Esophagus muscularis mucosa (tissue), 4 donors: ENCODE results near the gene TNNT1. TPM values are rescaled to one million over a fixed set of nuclear protein-coding genes. Genes with fewer than 3 reads are reported as not detected.
A peak's percentile ranks its signal among the peaks of the same experiment; 100 is the strongest.

ENCODE experiments used
- DNase-seq: peaks from one replicate; pipeline ENCODE4 v3.0.0-alpha.2; 2017; ENCODE audit errors: extremely low spot score
- H3K27ac ChIP-seq, 4 donors: fragments of 200-600 bp; sonication (generic); replicated peaks in 1 of 4; 1 replicate in 3 of 4; 2 replicates in 1 of 4; pipeline ENCODE4 v1.5.1; 2016 to 2019; ENCODE audit warnings: mild to moderate bottlenecking in 1 of 4
- H3K27me3 ChIP-seq, 4 donors: fragments of 200-600 bp; sonication (generic); one replicate each; pipeline versions ENCODE4 v1.5.1 to v1.6.0; 2016 to 2019
- H3K36me3 ChIP-seq, 4 donors: fragments of 200-600 bp; sonication (generic); one replicate each; pipeline ENCODE4 v1.5.1; 2016 to 2019
- H3K4me1 ChIP-seq, 4 donors: fragments of 200-600 bp; sonication (generic); one replicate each; pipeline ENCODE4 v1.5.1; 2016 to 2019
- H3K4me3 ChIP-seq, 4 donors: fragments of 200-600 bp; sonication (generic); 1 replicate in 2 of 4; 2 replicates in 2 of 4; pipeline ENCODE4 v1.5.1; 2016 to 2019; ENCODE audit warnings: mild to moderate bottlenecking in 4 of 4, moderate library complexity in 1 of 4
- H3K9me3 ChIP-seq, 4 donors: fragments of 200-600 bp; sonication (generic); 1 replicate in 3 of 4; 2 replicates in 1 of 4; pipeline ENCODE4 v1.5.1; 2016 to 2019
- CTCF ChIP-seq, 3 experiments: fragments of 200-600 bp in 2 of 3; fragments of 450-650 bp in 1 of 3; sonication (generic) in 2 of 3; IDR thresholded peaks; one replicate each; pipeline ENCODE4 v1.5.1; 2017 to 2019; ENCODE audit warnings: antibody characterized with exemption in 3 of 3, mild to moderate bottlenecking in 2 of 3, moderate library complexity in 1 of 3
- EP300 ChIP-seq: sonication (generic); formaldehyde crosslinking; IDR thresholded peaks from one replicate; pipeline ENCODE4 v1.6.1; 2017; ENCODE audit warnings: antibody characterized with exemption
- POLR2A ChIP-seq: fragments of 450-650 bp; IDR thresholded peaks from one replicate; pipeline ENCODE4 v1.6.1; 2017; ENCODE audit warnings: antibody characterized with exemption, moderate library complexity, mild to moderate bottlenecking, low read depth
- POLR2AphosphoS5 ChIP-seq, 2 donors: sonication (generic); formaldehyde crosslinking; IDR thresholded peaks; one replicate each; pipeline ENCODE4 v1.6.1; 2017; ENCODE audit warnings: antibody characterized with exemption in 2 of 2
- WGBS: methylation state at CpG from one replicate; pipeline ENCODE4 v1.1.5; 2018; 5-methylcytosine and 5-hydroxymethylcytosine counted together
- intact Hi-C: fragments of 100-400 bp; cut with DNase I; formaldehyde crosslinking; loops from one replicate; pipeline ENCODE4 v1.15.1; 2023
- total RNA-seq, 4 donors: library from RNA; depleted of rRNA; stranded (reverse); fragments of >200 nt; gene quantifications; one replicate each; pipeline versions ENCODE4 v1.1.0 to v1.2.1, GENCODE V29; 2016

The TNNT1 gene
- total RNA-seq, 4 donors from 2014 or later: 2.0 TPM; not detected in 3

- H3K36me3 ChIP-seq: no peaks in the 10 kb centered on the region
- TF ChIP-seq POLR2AphosphoS5 (IDR thresholded peaks at IDR 0.05): no peak
- no peak for TF ChIP-seq CTCF (IDR thresholded peaks at IDR 0.05)
- no peak for TF ChIP-seq EP300
- no peak for TF ChIP-seq POLR2A
- WGBS: no CpG with 5 or more reads among the region's 32 CpGs
- H3K27ac ChIP-seq: no peak overlapping the region
- no peak for DNase-seq
- H3K27me3 ChIP-seq: peaks cover 3 to 100% (median 65%) of the 10 kb centered on the region in 4 donors
- H3K9me3 ChIP-seq: no peaks in the 10 kb centered on the region
- intact Hi-C loops: no loop called here
- peaks cover 15 to 33% (median 27%) of the 10 kb centered on the region in 4 donors for H3K4me1 ChIP-seq
- no peak overlapping the region for H3K4me3 ChIP-seq
These were observed 12.0 kb upstream of the TNNT1 start for GRCh38 chr19:55160986-55161365.

DNA sequence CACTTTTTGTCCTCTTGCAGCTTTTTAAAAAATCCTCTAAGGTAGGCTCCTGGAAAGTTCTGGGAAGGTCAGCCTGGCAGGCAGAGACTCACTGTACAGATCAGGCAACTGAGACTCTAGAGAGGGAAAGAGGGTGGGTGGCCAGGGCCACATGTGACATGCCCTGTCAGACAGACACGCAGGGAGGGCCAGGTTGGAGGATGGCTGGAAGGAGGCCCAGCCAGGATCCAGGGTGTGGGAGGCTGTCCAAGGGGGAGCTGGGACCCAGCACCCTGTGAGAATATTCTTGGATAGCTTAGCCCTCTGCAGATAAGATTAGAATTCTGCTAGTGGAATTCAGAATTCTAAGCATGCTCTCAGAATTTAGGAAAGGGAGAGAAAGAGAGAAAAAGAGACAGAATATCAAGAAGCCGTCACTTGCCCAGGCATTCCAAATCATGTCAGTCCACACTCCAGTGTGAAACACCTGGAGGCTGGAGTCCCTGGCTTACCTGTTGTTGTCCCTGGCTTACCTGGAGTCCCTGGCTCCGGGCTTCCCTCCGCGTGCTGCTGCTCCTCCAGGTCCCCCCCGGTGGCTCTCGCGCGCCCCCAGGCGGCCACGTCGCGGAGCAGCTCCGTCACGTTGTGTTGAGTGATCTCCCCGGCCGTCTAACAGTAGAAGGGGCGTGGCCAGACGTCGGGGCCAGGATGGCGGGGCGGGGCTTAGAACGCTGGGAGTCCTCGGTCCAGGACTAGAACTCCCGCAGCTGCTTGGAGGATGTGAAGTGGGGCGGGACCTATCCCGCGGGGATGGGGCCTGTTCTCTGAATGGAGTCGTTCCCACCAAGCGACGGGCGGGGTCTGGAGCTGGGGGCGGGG lies 11.4 kb upstream of the TNNT1 start:
- H3K27ac ChIP-seq: no peak overlapping the region
- peaks cover 3 to 100% (median 61%) of the 10 kb centered on the region in 4 donors for H3K27me3 ChIP-seq

GRCh38 chr19:55158848-55159749 lies 10.1 kb upstream of the TNNT1 start:
- TF ChIP-seq EP300 (no peak), POLR2AphosphoS5 (IDR thresholded peaks at IDR 0.05) (no peak), POLR2A (no peak), CTCF (IDR thresholded peaks at IDR 0.05) (no peak)
- no peaks in the 10 kb centered on the region for H3K9me3 ChIP-seq
- H3K36me3 ChIP-seq: peaks cover 0 to 7% (median 0%) of the 10 kb centered on the region in 4 donors
- DNase-seq: no peak
- no peak overlapping the region for H3K4me3 ChIP-seq
- 61% methylated on average over 11 of the region's 18 CpGs for WGBS
- intact Hi-C loops: no loop called here
- peaks cover 3 to 100% (median 65%) of the 10 kb centered on the region in 4 donors for H3K27me3 ChIP-seq
- H3K4me1 ChIP-seq: peaks cover 15 to 32% (median 28%) of the 10 kb centered on the region in 4 donors
- H3K27ac ChIP-seq: no peak overlapping the region

More for the DNA sequence above, 11.4 kb upstream of the TNNT1 start:
- WGBS: 6% methylated on average over 20 of the region's 33 CpGs
- DNase-seq: no peak
- Histone ChIP-seq H3K36me3 (no peaks in the 10 kb centered on the region), H3K9me3 (no peaks in the 10 kb centered on the region), H3K4me3 (no peak overlapping the region), H3K4me1 (peaks cover 15 to 32% (median 28%) of the 10 kb centered on the region in 4 donors)
- TF ChIP-seq EP300: no peak
- peak in 1 of 2 donors; percentile 38 for TF ChIP-seq POLR2AphosphoS5 (IDR thresholded peaks at IDR 0.05)
- peak; percentile 62 to 84 (median 62) for TF ChIP-seq CTCF (IDR thresholded peaks at IDR 0.05)
- no peak for TF ChIP-seq POLR2A
- intact Hi-C loops: no loop called here

GRCh38 chr19:55158423-55158822 lies 9.4 kb upstream of the TNNT1 start:
- H3K36me3 ChIP-seq: peaks cover 0 to 14% (median 0%) of the 10 kb centered on the region in 4 donors
- H3K4me3 ChIP-seq: no peak overlapping the region
- DNase-seq: no peak
- H3K27ac ChIP-seq: no peak overlapping the region
- intact Hi-C loops: no loop called here
- H3K9me3 ChIP-seq: no peaks in the 10 kb centered on the region
- 74% methylated on average over 4 of the region's 4 CpGs for WGBS
- TF ChIP-seq POLR2A: no peak
- TF ChIP-seq CTCF (IDR thresholded peaks at IDR 0.05): no peak
- TF ChIP-seq EP300: no peak
- no peak for TF ChIP-seq POLR2AphosphoS5 (IDR thresholded peaks at IDR 0.05)
- peaks cover 15 to 32% (median 28%) of the 10 kb centered on the region in 4 donors for H3K4me1 ChIP-seq
- H3K27me3 ChIP-seq: peaks cover 3 to 100% (median 66%) of the 10 kb centered on the region in 4 donors
